Activated CD8-positive, alpha-beta memory T cell treated with anti-CD3 and anti-CD28 coated beads for 36 hours (primary cell): ENCODE results near the gene BRINP3. TPM values are rescaled to one million over a fixed set of nuclear protein-coding genes. Genes with fewer than 3 reads are reported as not detected.
"Not testable (repeated sequence)": the region's sequence is repeated elsewhere in the genome, so short reads cannot be mapped to it uniquely, and the experiment has no call there.

Experiments
- CTCF ChIA-PET: fragments of 350-600 bp; sonication (Branson Sonifier 250); formaldehyde crosslinking; loops from one replicate; lab custom pipeline; 2021; ENCODE audit warnings: antibody characterized with exemption; lab: Charles Lee
- POLR2A ChIA-PET: fragments of 350-600 bp; sonication (Branson Sonifier 250); formaldehyde crosslinking; loops from one replicate; lab custom pipeline; 2021; ENCODE audit warnings: antibody characterized with exemption; lab: Charles Lee
- total RNA-seq, 2 experiments: library from RNA; stranded (reverse); gene quantifications; one replicate each; pipeline ENCODE4 v1.2.3, GENCODE V29; 2021

The BRINP3 gene
- total RNA-seq, 2 experiments from 2014 or later = not detected

- POLR2A ChIA-PET = no interaction called here
- CTCF ChIA-PET = no interaction called here
Measured at GRCh38 chr1:190144650-190145049, 333.0 kb downstream of the BRINP3 start.

GRCh38 chr1:190140644-190141043 lies 337.0 kb downstream of the BRINP3 start:
- ChIA-PET CTCF (interaction anchor here (0.7 kb wide), 1 partner anchor 352 kb away, joined by 4 read pairs; no protein-coding TSS in a partner anchor), POLR2A (no interaction called here)

DNA sequence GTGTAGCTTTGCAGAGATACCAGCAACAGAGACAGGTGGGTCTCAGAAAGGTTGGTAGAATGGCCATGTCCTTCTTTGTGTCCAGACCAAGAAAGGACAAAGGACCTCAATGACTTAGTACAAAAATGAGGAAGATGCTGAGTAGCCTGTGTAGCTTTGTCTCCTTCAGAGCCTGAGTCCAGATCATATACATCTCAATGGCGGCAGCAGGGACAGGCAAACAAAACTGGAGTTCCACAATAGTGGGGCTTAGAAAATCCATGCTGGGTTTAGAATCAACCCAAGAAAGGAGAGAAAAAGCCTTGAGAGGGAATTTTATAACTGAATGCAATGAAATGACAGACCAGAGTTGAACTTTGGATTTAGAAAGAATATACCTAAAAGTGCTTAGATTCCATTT lies 339.0 kb downstream of the BRINP3 start:
- CTCF ChIA-PET = no interaction called here
- POLR2A ChIA-PET = no interaction called here

- CTCF ChIA-PET = no interaction called here
- POLR2A ChIA-PET = no interaction called here
Measured at GRCh38 chr1:190138266-190138665, 339.4 kb downstream of the BRINP3 start.

- ChIA-PET CTCF (no interaction called here), POLR2A (no interaction called here)
Measured at GRCh38 chr1:190129366-190129765, 348.3 kb downstream of the BRINP3 start.

DNA sequence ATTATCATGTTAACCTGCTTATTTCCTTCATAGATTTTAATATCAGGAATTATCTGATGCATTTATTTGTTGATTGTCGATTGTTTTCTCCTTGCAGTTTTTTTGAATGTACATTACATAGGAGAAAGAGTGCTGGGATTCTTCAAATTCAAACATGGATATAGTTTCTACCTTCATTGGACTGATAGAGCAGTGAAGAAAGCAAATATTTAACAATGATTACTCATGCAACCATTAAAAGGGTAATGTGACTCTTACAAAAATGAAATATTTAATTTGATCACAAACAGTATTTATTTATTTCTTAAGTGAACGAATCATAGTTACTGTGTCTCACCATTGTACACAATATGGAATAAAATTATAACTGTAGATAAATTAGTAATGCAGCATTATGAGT lies 350.9 kb downstream of the BRINP3 start:
- ChIA-PET CTCF (no interaction called here), POLR2A (no interaction called here)

DNA sequence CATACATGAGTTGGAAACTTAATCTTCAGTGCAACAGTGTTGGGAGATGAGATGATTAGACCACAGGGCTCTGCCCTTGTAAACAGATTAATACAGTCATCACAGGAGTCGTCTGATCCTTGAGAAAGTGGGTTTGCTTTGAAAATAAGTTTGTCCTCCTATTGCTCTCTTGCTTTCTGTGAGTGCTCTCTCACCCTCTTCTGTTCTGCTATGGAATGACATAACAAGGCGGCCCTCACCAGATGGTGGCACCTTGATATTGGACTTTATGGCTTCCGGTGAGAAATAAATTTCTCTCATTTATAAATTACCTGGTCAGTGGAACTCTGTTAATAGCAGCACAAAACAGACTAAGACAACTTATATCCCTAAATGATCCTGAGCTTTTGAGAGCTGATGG lies 353.6 kb downstream of the BRINP3 start:
- POLR2A ChIA-PET = no interaction called here

GRCh38 chr1:190120564-190120963 lies 357.1 kb downstream of the BRINP3 start:
- CTCF ChIA-PET, POLR2A ChIA-PET: not testable (repeated sequence)

More for the DNA sequence above, 353.6 kb downstream of the BRINP3 start:
- CTCF ChIA-PET = no interaction called here

- ChIA-PET CTCF (no interaction called here), POLR2A (no interaction called here)
Measured at GRCh38 chr1:190119683-190120082, 358.0 kb downstream of the BRINP3 start.

GRCh38 chr1:190116921-190117320 lies 360.7 kb downstream of the BRINP3 start:
- POLR2A ChIA-PET = no interaction called here
- CTCF ChIA-PET = no interaction called here

- POLR2A ChIA-PET = no interaction called here
- CTCF ChIA-PET = no interaction called here
Measured at GRCh38 chr1:190104961-190105360, 372.7 kb downstream of the BRINP3 start.

DNA sequence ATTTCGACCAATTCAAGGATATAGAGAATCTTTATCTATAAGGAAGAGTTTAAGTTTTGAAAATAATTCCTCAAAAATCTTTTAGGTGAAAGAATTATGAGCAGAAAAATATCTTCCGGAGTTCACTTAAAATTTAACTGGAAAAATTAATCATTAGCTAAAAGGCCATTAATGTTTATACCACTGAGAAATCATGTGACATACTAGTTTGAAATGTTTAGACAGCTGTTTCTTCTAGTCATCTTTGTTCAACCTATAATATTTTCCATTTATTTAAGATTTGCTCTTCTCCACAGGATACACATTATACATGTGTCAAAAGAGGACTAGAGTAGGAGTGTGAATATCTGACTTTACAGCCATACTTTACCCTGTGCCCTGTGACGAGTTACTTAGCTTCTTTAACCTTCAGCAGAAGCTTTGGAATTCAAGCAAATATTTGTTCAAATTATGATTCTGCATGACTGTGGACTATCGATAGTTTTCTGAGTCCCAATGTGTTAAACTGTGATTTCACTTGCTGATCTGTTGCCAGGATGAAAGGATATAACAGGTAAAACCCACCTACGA lies 374.8 kb downstream of the BRINP3 start:
- ChIA-PET POLR2A (no interaction called here), CTCF (no interaction called here)

DNA sequence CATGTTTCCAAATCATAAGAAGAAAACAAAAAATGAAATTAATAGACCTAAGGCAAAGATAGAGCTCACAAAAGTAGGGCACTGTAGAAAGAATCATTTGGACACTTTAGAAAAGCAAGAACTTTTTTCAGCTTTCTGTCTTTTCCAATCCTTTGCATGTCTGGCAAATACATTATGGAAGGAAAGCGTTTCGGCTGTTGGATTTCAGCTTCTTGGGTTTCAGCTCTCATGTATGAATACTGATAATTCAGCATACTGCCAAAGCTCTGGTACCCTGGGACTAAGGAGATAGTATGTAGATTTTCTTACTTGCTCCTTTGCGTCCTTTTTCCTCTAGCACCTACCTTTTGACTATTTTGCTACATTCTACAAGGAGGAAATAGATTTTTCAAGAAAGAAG lies 375.9 kb downstream of the BRINP3 start:
- CTCF ChIA-PET = no interaction called here
- POLR2A ChIA-PET = no interaction called here

DNA sequence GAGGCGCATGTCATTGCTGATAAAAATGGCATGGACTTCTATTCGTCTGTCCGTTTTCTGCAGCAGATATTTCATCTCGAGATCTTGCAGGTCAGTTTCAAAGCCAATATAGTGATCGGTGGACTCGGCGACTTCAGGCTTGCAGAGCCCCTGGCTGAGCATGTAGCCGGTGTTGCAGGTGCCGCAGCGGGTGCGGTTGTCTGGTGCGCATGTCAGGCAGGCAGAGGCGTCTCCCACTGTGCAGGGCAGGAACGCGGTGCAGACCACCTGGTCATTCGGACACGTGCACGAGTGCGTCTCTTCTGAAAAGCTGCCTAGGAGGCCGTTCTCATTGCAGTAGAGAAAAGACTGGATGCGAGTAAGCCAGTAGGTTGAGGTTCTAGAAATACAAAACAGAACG lies 378.9 kb downstream of the BRINP3 start:
- CTCF ChIA-PET = no interaction called here

GRCh38 chr1:190098107-190098506 lies 379.6 kb downstream of the BRINP3 start:
- POLR2A ChIA-PET = no interaction called here
- CTCF ChIA-PET = no interaction called here

More for the DNA sequence above, 378.9 kb downstream of the BRINP3 start:
- POLR2A ChIA-PET = no interaction called here

DNA sequence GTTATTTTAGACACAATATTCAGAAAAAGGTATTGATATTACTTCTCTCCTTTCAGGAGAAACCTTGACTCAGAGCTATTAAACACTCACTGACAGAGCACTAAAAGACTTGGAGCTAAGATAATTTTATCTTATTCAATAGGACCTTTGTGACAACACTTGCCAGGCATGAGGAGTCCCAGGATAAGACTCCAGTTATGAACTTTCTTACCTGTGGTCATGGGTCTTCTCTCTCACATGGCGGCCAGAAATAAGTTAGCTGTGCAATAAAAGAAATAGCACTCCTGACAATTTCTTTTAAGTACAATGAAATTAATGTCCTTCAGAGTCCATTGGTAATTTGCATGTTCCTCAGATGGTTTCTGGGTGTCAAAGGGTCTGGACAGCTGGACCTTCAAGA lies 382.1 kb downstream of the BRINP3 start:
- ChIA-PET CTCF (no interaction called here), POLR2A (no interaction called here)

DNA sequence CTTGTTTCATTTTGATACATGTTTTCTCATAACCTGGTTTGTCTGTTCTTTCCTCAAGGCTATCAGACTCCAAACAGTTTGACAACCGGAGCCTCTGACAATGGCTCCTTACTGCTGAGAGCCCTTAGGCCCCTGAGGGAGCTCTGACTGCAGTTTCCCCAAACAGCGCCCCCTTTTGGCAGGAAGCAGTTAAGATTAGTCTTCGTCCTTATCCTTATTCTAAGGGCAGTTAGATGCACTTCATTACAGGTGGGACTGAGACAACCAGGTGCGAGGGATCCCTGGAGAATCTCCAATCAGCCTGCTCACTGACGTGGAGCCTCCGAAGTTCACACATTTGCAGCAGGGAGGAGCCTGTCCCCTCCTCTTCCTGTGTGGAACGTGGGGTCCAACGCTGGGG lies 393.1 kb downstream of the BRINP3 start:
- POLR2A ChIA-PET = no interaction called here
- CTCF ChIA-PET = no interaction called here

DNA sequence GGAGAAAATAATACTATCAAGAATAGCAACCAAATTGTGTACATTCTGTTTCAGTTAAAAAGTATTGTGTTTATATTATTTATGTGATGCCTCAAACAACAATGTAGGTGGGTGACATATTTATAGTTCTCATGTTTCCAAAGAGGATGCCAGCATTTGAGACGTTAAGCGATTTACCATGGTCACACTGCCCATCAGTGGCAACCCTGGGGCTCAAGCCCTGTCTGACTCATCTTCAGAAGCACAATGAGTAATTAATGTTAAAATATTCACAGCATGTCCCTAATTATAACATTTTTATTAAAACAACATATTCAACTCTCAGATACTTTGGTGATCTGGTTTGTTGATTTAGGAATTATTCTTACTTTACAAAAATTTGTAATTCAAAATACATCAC lies 409.4 kb downstream of the BRINP3 start:
- ChIA-PET POLR2A (no interaction called here), CTCF (no interaction called here)

GRCh38 chr1:190067592-190067991 lies 410.1 kb downstream of the BRINP3 start:
- CTCF ChIA-PET = no interaction called here
- POLR2A ChIA-PET = no interaction called here

DNA sequence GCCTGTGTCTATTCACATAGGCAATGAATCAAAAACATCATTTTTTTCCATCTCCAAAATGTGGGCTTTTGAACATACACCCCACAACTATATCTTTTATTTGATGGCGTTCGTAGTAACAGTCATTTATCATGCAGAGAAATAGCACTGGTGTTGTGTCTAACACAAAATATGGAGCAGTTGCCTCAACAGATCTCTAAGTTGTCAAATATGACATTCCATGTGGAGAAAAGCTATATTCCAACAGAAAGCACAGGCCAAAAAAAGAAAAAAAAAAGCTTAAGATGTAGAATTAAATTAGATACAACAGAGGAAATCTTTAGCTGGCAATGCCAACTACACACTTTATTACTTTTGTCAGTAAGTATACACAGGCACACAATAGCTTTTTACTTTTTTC lies 411.7 kb downstream of the BRINP3 start:
- CTCF ChIA-PET = no interaction called here
- POLR2A ChIA-PET = no interaction called here

GRCh38 chr1:190049314-190049713 lies 428.4 kb downstream of the BRINP3 start:
- ChIA-PET CTCF (no interaction called here), POLR2A (no interaction called here)
